Dermis blood vessel endothelial cell (primary cell): ENCODE data around the gene NUDT4B. TPM values are rescaled to one million over a fixed set of nuclear protein-coding genes. Genes with fewer than 3 reads are reported as not detected.

Source experiments
- total RNA-seq: library from RNA; depleted of rRNA; stranded (reverse); fragments of >200 nt; gene quantifications from 2 replicates; pipeline ENCODE4 v1.2.3, GENCODE V29; 2014

NUDT4B gene
- total RNA-seq, 1 donor from 2014 or later = 26.9 TPM

Other genes starting within 250 kb of the NUDT4B start
- gene NBPF14, start 152.8 kb upstream of the NUDT4B start, total RNA-seq = 5.8 and 6.6 TPM in 2 replicates
- gene PDE4DIP, start 95.7 kb downstream of the NUDT4B start, total RNA-seq = 10.5 and 10.9 TPM in 2 replicates